ENCODE measurements around the gene WT1.

WT1 gene

GRCh38 chr11:32421992-32422391 is 13.3 kb downstream of the WT1 start:
- no peak overlapping the region for H3K27ac ChIP-seq
- no peak for DNase-seq (ENCODE audit: low read depth, low spot score)
- H3K9me3 ChIP-seq (ENCODE audit: low read depth, low read length) = no peaks in the 10 kb centered on the region
- no peak overlapping the region for H3K9ac ChIP-seq (ENCODE audit: insufficient read length)
- H3K36me3 ChIP-seq (ENCODE audit: insufficient read depth, low read length) = no peaks in the 10 kb centered on the region
- no peak for TF ChIP-seq EZH2 (IDR thresholded peaks at IDR 0.05)
- TF ChIP-seq POLR2AphosphoS5 (IDR thresholded peaks at IDR 0.05; ENCODE audit: borderline replicate concordance, low read depth, low read length) = no peak
- no peak for TF ChIP-seq FOXP2 (optimal IDR thresholded peaks at IDR 0.05; ENCODE audit: control extremely low read depth, extremely low read length, insufficient read depth)
- H3K4me3 ChIP-seq = no peak overlapping the region

GRCh38 chr11:32420937-32421901 is 14.1 kb downstream of the WT1 start:
- Histone ChIP-seq H3K9ac (ENCODE audit: insufficient read length) (no peak overlapping the region), H3K27ac (no peak overlapping the region), H3K4me3 (no peak overlapping the region), H3K36me3 (ENCODE audit: insufficient read depth, low read length) (no peaks in the 10 kb centered on the region), H3K9me3 (ENCODE audit: low read depth, low read length) (no peaks in the 10 kb centered on the region)
- TF ChIP-seq EZH2 (IDR thresholded peaks at IDR 0.05) = no peak
- TF ChIP-seq FOXP2 (optimal IDR thresholded peaks at IDR 0.05; ENCODE audit: control extremely low read depth, extremely low read length, insufficient read depth) = no peak
- TF ChIP-seq POLR2AphosphoS5 (IDR thresholded peaks at IDR 0.05; ENCODE audit: borderline replicate concordance, low read depth, low read length) = no peak
- DNase-seq (ENCODE audit: low read depth, low spot score) = no peak

- H3K27ac ChIP-seq = no peak overlapping the region
- no peak overlapping the region for H3K4me3 ChIP-seq
- no peak for DNase-seq (ENCODE audit: low read depth, low spot score)
- no peaks in the 10 kb centered on the region for H3K9me3 ChIP-seq (ENCODE audit: low read depth, low read length)
- no peak overlapping the region for H3K9ac ChIP-seq (ENCODE audit: insufficient read length)
- no peak for TF ChIP-seq FOXP2 (optimal IDR thresholded peaks at IDR 0.05; ENCODE audit: control extremely low read depth, extremely low read length, insufficient read depth)
- TF ChIP-seq EZH2 (IDR thresholded peaks at IDR 0.05) = no peak
- TF ChIP-seq POLR2AphosphoS5 (IDR thresholded peaks at IDR 0.05; ENCODE audit: borderline replicate concordance, low read depth, low read length) = no peak
- no peaks in the 10 kb centered on the region for H3K36me3 ChIP-seq (ENCODE audit: insufficient read depth, low read length)
Observed at GRCh38 chr11:32420139-32420538, 15.2 kb downstream of the WT1 start.

GRCh38 chr11:32418836-32419235 is 16.5 kb downstream of the WT1 start:
- Histone ChIP-seq H3K36me3 (ENCODE audit: insufficient read depth, low read length) (no peaks in the 10 kb centered on the region), H3K4me3 (no peak overlapping the region), H3K9me3 (ENCODE audit: low read depth, low read length) (no peaks in the 10 kb centered on the region), H3K27ac (no peak overlapping the region), H3K9ac (ENCODE audit: insufficient read length) (no peak overlapping the region)
- TF ChIP-seq FOXP2 (optimal IDR thresholded peaks at IDR 0.05; ENCODE audit: control extremely low read depth, extremely low read length, insufficient read depth) (no peak), POLR2AphosphoS5 (IDR thresholded peaks at IDR 0.05; ENCODE audit: borderline replicate concordance, low read depth, low read length) (no peak), EZH2 (IDR thresholded peaks at IDR 0.05) (no peak)
- DNase-seq (ENCODE audit: low read depth, low spot score) = no peak

- Histone ChIP-seq H3K36me3 (ENCODE audit: insufficient read depth, low read length) (no peaks in the 10 kb centered on the region), H3K27ac (no peak overlapping the region), H3K4me3 (no peak overlapping the region), H3K9ac (ENCODE audit: insufficient read length) (no peak overlapping the region), H3K9me3 (ENCODE audit: low read depth, low read length) (no peaks in the 10 kb centered on the region)
- no peak for DNase-seq (ENCODE audit: low read depth, low spot score)
- TF ChIP-seq EZH2 (IDR thresholded peaks at IDR 0.05) (no peak), FOXP2 (optimal IDR thresholded peaks at IDR 0.05; ENCODE audit: control extremely low read depth, extremely low read length, insufficient read depth) (no peak), POLR2AphosphoS5 (IDR thresholded peaks at IDR 0.05; ENCODE audit: borderline replicate concordance, low read depth, low read length) (no peak)
Observed at GRCh38 chr11:32417806-32418205, 17.5 kb downstream of the WT1 start.

- no peak overlapping the region for H3K9ac ChIP-seq (ENCODE audit: insufficient read length)
- no peak overlapping the region for H3K27ac ChIP-seq
- DNase-seq (ENCODE audit: low read depth, low spot score) = no peak
- no peaks in the 10 kb centered on the region for H3K9me3 ChIP-seq (ENCODE audit: low read depth, low read length)
- H3K36me3 ChIP-seq (ENCODE audit: insufficient read depth, low read length) = no peaks in the 10 kb centered on the region
- no peak overlapping the region for H3K4me3 ChIP-seq
- TF ChIP-seq FOXP2 (optimal IDR thresholded peaks at IDR 0.05; ENCODE audit: control extremely low read depth, extremely low read length, insufficient read depth) (no peak), POLR2AphosphoS5 (IDR thresholded peaks at IDR 0.05; ENCODE audit: borderline replicate concordance, low read depth, low read length) (no peak), EZH2 (IDR thresholded peaks at IDR 0.05) (no peak)
Observed at GRCh38 chr11:32416301-32416700, 19.0 kb downstream of the WT1 start.

- Histone ChIP-seq H3K36me3 (ENCODE audit: insufficient read depth, low read length) (no peaks in the 10 kb centered on the region), H3K4me3 (no peak overlapping the region), H3K9ac (ENCODE audit: insufficient read length) (no peak overlapping the region), H3K27ac (no peak overlapping the region), H3K9me3 (ENCODE audit: low read depth, low read length) (no peaks in the 10 kb centered on the region)
- TF ChIP-seq POLR2AphosphoS5 (IDR thresholded peaks at IDR 0.05; ENCODE audit: borderline replicate concordance, low read depth, low read length) = no peak
- TF ChIP-seq FOXP2 (optimal IDR thresholded peaks at IDR 0.05; ENCODE audit: control extremely low read depth, extremely low read length, insufficient read depth) = no peak
- no peak for DNase-seq (ENCODE audit: low read depth, low spot score)
Observed at GRCh38 chr11:32414925-32415324, 20.4 kb downstream of the WT1 start.

- Histone ChIP-seq H3K9me3 (ENCODE audit: low read depth, low read length) (no peaks in the 10 kb centered on the region), H3K36me3 (ENCODE audit: insufficient read depth, low read length) (no peaks in the 10 kb centered on the region), H3K27ac (no peak overlapping the region), H3K9ac (ENCODE audit: insufficient read length) (no peak overlapping the region), H3K4me3 (no peak overlapping the region)
- TF ChIP-seq FOXP2 (optimal IDR thresholded peaks at IDR 0.05; ENCODE audit: control extremely low read depth, extremely low read length, insufficient read depth) (no peak), POLR2AphosphoS5 (IDR thresholded peaks at IDR 0.05; ENCODE audit: borderline replicate concordance, low read depth, low read length) (no peak), EZH2 (IDR thresholded peaks at IDR 0.05) (no peak)
- no peak for DNase-seq (ENCODE audit: low read depth, low spot score)
Observed at GRCh38 chr11:32411942-32412615, 23.3 kb downstream of the WT1 start.
